ENCODE results near the gene TAF11L2.

DNA sequence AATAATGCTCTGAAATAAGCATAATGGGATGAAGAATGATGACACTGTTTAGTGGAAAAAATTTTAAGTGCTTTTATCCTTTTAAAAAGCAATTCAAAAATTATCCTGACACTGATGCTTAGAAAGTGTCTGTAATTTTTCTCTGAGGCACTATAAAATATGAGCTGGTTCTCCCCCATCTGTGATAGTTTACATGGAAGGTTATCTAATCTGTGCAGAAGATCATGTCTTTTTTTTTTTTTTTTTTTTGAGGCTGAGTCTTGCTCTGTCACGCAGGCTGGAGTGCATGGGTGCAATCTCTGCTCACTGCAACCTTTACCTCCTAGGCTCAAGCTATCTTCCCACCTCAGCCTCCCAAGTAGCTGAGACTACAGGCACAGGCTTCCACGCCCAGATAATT, 15.2 kb upstream of the TAF11L2 start:
- TF ChIP-seq, protein P1, sequence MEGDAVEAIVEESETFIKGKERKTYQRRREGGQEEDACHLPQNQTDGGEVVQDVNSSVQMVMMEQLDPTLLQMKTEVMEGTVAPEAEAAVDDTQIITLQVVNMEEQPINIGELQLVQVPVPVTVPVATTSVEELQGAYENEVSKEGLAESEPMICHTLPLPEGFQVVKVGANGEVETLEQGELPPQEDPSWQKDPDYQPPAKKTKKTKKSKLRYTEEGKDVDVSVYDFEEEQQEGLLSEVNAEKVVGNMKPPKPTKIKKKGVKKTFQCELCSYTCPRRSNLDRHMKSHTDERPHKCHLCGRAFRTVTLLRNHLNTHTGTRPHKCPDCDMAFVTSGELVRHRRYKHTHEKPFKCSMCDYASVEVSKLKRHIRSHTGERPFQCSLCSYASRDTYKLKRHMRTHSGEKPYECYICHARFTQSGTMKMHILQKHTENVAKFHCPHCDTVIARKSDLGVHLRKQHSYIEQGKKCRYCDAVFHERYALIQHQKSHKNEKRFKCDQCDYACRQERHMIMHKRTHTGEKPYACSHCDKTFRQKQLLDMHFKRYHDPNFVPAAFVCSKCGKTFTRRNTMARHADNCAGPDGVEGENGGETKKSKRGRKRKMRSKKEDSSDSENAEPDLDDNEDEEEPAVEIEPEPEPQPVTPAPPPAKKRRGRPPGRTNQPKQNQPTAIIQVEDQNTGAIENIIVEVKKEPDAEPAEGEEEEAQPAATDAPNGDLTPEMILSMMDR (IDR thresholded peaks at IDR 0.05; ENCODE audit: low read length): no peak
- no peak for TF ChIP-seq EZH2 (IDR thresholded peaks at IDR 0.05; ENCODE audit: borderline replicate concordance, low read length)
